Kidney epithelial cell (primary cell): ENCODE measurements around the gene SLC12A5. TPM values are rescaled to one million over a fixed set of nuclear protein-coding genes. Genes with fewer than 3 reads are reported as not detected.

Experiments used
- DNase-seq: peaks from one replicate; pipeline ENCODE4 v3.0.0-alpha.2; 2010; ENCODE audit warnings: low read depth
- H3K27me3 ChIP-seq: 2 replicates; pipeline ENCODE4 v1.6.0; 2011; ENCODE audit warnings: low read length; ENCODE audit not compliant: control insufficient read depth, insufficient read depth
- H3K36me3 ChIP-seq: 2 replicates; pipeline ENCODE4 v1.5.1; 2011; ENCODE audit warnings: low read length; ENCODE audit not compliant: control insufficient read depth, insufficient read depth
- H3K4me3 ChIP-seq: 2 replicates; pipeline ENCODE4 v1.5.1; 2011; ENCODE audit warnings: low read depth, mild to moderate bottlenecking, control low read depth, low read length
- total RNA-seq: library from RNA; depleted of rRNA; stranded (reverse); fragments of >200 nt; gene quantifications from 2 replicates; pipeline ENCODE4 v1.2.3, GENCODE V29; 2015
- TF ChIP-seq, protein P1 (sequence below): IDR thresholded peaks from 2 replicates; pipeline ENCODE4 v1.5.1; 2011; ENCODE audit warnings: mild to moderate bottlenecking, moderate library complexity, low read length, control low read depth, inconsistent platforms; ENCODE audit not compliant: insufficient read depth, poor library complexity, severe bottlenecking

The SLC12A5 gene
- total RNA-seq, 1 donor from 2014 or later = not detected

DNA sequence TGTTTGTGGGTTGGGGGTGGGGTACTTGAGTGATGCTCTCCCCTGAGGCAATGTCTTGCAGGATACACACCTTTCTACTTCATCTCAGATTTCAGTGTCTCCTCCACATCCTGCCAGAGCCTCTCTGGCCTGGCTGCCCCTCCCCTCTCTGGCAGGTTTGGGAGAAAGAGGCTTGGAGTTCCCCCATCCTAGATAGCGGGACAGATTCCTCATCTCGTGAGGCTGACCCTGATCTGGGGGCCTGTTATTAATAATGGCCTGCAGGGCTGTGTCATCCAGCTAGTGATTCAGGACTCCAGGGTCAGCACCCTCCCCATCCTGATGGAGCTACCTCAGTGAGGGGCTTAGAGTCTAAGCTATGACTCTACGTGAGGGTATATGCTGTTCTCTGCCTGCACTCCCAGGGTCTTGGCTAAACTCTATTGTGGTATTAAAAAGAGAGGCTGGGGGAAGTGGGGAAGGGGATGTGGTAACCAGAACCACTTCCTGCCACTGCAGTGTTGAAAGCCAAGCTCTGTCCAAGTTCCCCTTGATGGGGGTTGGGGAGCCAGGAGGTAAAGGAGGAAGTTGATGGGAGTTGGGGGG is 24.0 kb upstream of the SLC12A5 start:
- Histone ChIP-seq H3K27me3 (peaks cover 11% of the 10 kb centered on the region), H3K4me3 (no peak overlapping the region), H3K36me3 (no peaks in the 10 kb centered on the region)
- TF ChIP-seq, protein P1, sequence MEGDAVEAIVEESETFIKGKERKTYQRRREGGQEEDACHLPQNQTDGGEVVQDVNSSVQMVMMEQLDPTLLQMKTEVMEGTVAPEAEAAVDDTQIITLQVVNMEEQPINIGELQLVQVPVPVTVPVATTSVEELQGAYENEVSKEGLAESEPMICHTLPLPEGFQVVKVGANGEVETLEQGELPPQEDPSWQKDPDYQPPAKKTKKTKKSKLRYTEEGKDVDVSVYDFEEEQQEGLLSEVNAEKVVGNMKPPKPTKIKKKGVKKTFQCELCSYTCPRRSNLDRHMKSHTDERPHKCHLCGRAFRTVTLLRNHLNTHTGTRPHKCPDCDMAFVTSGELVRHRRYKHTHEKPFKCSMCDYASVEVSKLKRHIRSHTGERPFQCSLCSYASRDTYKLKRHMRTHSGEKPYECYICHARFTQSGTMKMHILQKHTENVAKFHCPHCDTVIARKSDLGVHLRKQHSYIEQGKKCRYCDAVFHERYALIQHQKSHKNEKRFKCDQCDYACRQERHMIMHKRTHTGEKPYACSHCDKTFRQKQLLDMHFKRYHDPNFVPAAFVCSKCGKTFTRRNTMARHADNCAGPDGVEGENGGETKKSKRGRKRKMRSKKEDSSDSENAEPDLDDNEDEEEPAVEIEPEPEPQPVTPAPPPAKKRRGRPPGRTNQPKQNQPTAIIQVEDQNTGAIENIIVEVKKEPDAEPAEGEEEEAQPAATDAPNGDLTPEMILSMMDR = no peak
- no peak for DNase-seq

DNA sequence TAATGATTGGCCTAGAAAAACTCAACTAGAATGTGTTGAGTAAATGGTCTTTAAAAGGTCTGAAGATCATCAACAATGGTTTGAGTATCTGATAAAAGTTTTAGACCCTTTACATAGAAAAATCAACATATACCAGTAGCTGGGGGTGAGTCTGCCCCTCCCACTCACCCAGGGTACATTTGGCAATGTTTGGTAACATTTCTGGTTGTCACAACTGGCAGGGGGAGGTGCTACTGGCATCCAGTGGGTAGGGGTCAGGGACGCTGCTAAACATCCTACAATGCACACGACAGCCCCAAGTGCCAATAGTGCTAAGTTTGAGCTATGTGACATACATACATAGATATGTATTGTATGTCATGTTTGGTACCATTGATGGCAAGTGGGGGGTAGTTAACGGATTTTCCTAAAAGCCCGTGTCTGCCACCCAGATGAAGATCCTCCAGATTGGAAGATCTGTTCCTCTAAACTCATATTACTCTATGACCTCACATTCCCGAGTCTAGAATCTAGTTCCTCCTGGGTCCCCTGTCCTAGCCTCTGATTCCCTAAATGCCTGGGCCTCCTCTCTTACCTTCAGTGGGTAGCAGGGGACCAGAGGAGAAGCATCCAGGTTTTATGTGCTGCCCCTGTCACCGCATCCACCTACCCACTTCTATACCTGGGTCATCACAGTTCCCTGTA is 22.9 kb upstream of the SLC12A5 start:
- Histone ChIP-seq H3K4me3 (no peak overlapping the region), H3K27me3 (peaks cover 23% of the 10 kb centered on the region), H3K36me3 (no peaks in the 10 kb centered on the region)
- no peak for DNase-seq
- TF ChIP-seq, protein P1 = no peak

DNA sequence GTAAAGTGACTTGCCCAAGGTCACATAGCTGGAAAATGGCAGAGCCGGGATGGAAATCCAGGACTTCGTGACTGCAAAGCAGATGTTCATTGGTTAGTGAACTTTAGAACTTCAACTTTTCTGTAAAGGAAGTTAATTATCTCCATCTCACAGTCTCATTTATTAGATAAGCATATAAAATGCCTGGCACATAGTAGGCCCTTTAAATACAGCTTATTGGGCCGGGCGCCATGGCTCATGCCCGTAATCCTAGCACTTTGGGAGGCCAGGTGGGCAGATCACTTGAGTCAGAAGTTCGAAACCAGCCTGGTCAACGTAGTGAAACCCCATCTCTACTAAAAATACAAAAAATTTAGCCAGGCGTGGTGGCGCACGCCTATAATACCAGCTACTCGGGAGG is 22.1 kb upstream of the SLC12A5 start:
- no peak for DNase-seq
- TF ChIP-seq, protein P1 = no peak
- H3K27me3 ChIP-seq = peaks cover 28% of the 10 kb centered on the region
- no peaks in the 10 kb centered on the region for H3K36me3 ChIP-seq
- no peak overlapping the region for H3K4me3 ChIP-seq

DNA sequence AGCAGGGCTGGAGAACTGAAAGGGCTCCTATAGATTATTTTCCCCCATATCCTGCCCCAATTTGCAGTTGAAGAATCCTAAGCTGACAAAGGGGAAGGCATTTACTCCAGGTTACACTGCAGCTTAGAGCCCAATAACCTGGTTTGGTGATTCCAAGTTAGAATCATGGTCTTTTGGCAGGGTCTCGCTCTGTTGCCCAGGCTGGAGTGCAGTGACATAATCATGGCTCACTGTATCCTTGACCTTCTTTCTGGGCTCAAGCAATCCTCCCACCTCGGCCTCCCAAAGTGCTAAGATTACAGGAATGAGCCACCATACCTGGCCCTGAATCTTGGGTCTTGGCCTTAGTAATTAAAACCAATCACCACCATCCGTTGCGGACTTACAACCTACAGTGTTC is 21.3 kb upstream of the SLC12A5 start:
- TF ChIP-seq, protein P1 = no peak
- Histone ChIP-seq H3K4me3 (no peak overlapping the region), H3K36me3 (no peaks in the 10 kb centered on the region), H3K27me3 (peaks cover 35% of the 10 kb centered on the region)
- DNase-seq = no peak

DNA sequence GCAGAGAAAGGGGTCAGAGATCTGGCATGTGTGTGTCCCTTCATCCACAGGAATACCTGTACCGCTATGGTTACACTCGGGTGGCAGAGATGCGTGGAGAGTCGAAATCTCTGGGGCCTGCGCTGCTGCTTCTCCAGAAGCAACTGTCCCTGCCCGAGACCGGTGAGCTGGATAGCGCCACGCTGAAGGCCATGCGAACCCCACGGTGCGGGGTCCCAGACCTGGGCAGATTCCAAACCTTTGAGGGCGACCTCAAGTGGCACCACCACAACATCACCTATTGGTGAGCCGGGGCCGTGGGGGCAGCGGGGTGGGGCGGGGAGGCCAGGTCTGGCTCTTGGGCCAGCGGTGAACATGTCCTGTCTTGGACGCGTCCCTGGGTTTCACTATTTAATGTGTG is 19.2 kb upstream of the SLC12A5 start:
- no peaks in the 10 kb centered on the region for H3K36me3 ChIP-seq
- H3K27me3 ChIP-seq = peaks cover 54% of the 10 kb centered on the region
- no peak overlapping the region for H3K4me3 ChIP-seq
- TF ChIP-seq, protein P1 = no peak
- no peak for DNase-seq
